HG03342 (cell line): ENCODE results near the gene SUGP2.

Experiments
- ATAC-seq: cut with Tn5 transposase; IDR thresholded peaks from one replicate; pipeline ENCODE4 v1.9.1; 2021; ENCODE audit warnings: mild to moderate bottlenecking, moderate library complexity; ENCODE audit not compliant: unreplicated experiment

SUGP2 gene

DNA sequence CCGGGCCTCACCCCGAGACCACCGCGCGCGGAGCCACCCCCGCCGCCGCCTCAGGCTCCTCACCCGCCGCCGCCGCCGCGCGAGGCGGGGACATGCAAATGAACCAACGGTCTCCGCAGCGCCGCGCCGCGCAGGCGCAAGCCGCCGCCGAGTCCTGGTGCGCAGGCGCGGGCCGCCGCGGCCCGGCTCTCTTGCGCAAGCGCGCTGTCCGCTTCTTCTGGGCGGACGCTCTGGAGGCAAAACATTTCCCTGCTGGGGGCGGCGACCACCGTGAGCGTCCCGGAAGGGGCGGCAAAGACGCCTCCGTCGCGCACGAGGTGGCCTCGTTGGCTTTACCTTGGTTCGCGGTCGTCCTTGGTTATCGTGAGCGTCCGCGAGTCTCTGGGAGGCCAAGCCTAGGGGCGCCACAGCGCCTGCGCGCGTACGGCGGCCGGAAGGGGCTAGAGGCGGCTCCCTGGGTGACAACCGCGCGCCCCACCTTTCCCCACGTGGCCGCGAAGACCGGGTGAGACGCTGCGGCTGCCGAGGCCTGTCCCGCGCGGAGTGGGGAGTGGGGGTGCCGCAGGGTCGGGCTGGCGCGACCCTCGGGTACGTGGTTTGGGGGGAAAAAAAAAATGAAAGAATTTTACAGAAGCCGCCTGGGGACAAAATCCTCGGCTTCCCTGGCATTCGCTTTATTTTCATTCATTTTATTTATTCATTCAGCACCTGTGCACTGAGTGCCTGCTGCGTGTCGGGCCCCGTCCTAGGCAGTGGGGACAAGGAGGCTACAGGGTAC is at the start of gene SUGP2, which contains the start of gene ARMC6:
Gene SUGP2, minus strand, starts transcription at position 92 of the 778 bp plus-strand sequence. CDS start 2,446 bp downstream, outside the sequence.
Gene ARMC6, plus strand, starts transcription at position 178 of the 778 bp plus-strand sequence. CDS start 607 bp downstream, outside the sequence.
- ATAC-seq, result peak; percentile 70

DNA sequence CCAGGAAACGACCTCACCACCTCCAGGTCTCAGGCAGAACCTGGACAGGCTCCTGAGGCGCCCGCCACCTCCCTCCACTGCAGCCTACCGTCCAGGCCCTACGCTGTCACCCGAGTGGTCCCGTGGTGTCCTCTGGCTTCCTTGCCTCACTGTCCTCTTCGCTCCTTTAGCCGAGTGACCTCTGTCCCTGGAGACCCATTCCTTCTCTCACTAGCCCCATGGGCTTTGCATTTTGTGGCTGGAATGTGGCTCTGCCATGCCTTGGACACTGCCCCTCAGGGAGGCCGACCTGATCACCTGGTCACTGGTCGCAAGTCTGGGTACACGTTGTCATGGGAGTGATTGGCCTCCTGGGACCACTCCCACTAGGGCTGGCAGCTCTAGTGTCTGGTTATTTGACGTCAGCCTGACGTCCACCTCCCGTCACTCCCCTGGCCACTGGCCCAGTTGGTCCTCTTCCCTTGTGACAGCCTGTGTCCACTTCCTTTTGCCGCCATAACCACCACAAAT is 48.4 kb upstream of the SUGP2 start:
- ATAC-seq, result no peak

DNA sequence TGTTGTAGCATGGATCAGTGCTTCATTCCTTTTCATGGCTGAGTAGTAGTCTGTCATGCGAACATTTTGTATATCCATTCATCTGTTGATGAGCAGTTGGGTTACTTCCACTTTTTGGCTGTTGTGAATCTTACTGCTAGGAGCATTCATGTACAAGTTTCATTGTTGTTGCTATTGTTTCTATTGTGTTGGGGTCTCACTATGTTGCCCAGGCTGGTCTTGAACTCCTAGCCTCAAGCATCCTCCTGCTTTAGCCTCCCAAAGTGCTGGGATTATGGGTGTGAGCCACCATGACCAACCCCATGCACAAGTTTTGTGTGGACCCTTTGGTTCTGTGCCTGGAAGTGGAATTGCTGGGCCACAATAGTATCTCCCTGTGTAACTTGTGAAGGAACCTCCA is 46.3 kb upstream of the SUGP2 start:
- ATAC-seq, result no peak

DNA sequence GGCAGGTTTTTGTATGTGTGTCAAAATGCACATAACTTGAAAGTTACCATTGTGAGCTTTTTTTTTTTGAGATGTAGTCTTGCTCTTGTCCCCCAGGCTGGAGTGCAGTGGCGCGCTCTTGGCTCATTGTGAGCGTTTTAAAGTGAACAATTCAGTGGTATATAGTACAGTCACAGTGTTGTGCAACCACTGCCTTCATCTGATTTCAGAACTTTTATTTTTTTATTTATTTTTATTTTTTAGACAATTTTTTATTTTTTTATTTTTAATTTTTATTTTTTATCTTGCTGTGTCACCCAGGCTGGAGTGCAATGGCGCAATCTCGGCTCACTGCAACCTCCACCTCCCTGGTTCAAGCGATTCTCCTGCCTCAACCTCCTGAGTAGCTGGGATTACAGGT is 45.5 kb upstream of the SUGP2 start:
- no peak for ATAC-seq

DNA sequence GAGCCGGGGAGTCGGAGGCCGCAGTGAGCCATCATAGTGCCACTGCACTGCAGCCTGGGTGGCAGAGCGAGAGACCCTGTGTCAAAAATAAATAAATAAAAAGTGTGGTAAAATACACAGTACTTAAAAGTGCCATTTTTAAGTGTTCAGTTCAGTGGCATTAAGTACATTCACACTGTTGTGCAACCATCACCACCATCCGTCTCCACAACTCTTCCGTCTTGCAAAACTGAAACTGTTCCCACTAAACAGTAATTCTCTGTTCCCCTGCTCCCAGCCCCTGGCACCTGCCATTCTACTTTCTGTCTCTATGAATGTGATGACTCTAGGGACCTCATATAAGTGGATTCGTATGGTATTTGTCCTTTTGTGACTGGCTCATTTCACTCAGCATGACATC is 43.8 kb upstream of the SUGP2 start:
- no peak for ATAC-seq

DNA sequence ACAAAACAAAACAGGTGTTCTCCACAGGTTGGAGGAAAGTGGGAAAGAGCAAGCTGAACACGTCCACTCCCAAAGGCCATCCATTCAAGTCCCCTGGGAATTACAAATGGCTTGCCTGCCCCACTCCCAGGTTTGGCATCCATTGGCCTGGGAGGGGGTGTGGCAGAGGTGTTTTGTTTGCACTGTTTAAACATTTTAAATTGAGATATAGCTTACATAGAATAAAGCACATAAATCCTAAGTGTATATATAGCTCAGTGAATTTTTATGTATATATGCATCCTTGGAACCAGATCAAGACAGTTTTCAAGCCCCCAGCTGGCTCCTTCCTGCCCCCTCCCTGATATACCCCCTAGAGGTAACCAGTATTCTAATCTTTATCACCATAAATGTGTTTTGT is 43.2 kb upstream of the SUGP2 start:
- no peak for ATAC-seq

DNA sequence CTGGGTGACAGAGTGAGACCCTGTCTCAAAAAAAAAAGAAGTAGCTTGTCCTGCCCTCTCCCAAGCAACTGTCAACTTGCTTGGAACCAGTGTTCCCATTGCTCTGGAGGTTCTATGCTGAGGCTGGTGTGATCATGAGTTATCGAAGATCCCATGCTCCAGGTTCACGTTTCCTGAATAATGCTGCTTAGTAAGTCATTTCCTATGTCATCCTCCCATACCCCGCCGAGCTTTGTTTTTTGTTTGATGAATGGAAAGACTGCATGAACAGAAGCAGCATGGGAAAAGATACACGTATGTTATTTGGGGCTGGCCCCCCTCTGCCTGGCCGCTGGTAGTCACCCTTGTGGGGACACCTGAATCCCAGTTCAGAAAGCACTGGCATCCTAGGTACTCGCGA is 41.8 kb upstream of the SUGP2 start:
- ATAC-seq, result no peak

DNA sequence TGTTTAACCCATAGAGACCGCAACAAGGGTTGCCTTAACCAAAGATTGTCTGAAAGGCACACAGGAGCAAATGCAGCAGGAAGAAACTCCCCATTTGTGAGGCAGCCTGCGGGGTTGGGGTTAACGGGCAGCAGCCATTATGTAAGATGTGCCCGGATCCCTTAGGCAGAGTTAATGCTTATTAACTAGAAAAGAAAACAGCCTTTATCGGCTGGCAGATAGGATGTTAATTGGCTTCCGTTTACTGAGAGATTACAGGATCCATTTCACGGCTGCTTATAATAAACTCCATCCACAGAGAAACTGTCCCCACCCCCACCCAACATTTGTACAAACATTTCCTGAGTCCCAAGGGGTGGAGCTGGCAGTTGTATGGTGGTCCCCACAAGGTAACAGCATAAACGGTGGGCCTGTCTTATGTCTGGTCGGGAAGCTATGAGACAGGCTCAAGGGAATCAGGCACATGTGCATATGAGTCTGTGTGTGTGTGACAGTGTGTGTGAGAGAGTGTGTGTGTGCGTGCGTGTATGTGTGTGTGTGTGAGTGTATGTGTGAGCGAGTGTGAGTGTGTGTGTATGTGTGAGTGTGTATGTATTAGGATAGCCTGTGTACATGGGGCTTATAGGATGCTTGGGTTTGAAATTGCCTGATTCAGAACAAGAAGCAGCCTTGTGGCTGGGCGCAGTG is 41.0 kb upstream of the SUGP2 start:
- no peak for ATAC-seq

DNA sequence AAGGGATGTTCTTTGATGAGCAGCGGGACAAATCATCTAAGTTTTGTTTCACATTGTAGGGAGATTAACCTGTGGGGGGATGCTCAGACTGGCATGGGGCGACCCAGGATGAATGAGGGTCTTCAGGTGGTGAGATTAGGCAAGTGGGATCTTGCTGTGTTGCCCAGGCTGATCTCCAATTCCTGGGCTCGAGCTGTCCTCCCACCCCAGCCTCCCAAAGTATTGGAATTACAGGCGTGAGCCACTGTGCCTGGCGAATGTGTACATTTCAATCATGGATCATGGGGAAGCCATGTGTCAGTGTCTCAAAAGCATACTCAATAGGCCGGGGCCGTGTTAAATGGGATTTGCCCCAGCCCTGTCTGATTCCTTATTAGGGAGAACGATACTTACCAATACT is 38.6 kb upstream of the SUGP2 start:
- ATAC-seq, result no peak

DNA sequence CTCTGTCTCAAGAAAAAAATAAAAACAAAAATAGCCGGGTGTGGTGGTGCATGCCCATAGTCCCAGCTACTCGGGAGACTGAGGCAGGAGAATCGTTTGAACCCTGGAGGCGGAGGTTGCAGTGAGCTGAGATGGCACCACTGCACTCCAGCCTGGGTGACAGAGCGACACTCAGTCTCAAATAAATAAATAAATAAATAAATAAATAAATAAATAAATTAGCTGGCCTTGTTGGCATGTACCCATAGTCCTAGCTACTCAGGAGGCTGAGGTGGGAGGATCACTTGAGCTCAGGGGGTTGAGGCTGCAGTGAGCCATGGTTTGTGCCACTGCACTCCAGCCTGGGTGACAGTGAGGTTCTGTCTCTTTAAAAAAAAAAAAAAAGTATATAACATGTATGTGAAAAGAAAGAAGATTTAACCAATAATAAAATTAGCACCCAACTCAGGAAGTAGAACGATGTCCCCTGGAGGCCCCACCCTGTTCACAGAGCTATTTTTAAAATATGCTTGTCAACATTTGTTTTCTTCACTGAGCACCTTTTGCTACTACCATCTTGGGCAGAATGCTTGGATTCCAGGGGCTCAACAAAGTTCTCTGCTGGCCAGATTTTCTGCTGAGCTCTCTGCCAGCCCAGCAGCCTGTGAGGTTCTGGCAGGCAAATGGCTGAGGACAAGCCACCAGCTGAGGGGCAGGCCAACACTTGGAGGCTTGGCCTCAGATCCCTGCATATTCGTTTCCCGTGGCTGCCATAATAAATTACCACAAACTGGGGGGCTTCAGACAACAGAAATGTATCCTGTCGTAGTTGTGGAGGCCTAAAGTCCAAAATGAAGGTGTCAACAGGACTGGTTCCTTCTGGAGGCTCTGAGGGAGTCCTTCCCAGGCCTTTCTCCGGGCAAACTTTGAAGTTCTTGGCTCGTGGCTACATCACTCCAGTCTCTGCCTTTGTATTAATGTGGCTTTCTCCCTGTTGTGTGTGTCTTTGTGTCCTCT is 35.6 kb upstream of the SUGP2 start:
- ATAC-seq, result no peak

DNA sequence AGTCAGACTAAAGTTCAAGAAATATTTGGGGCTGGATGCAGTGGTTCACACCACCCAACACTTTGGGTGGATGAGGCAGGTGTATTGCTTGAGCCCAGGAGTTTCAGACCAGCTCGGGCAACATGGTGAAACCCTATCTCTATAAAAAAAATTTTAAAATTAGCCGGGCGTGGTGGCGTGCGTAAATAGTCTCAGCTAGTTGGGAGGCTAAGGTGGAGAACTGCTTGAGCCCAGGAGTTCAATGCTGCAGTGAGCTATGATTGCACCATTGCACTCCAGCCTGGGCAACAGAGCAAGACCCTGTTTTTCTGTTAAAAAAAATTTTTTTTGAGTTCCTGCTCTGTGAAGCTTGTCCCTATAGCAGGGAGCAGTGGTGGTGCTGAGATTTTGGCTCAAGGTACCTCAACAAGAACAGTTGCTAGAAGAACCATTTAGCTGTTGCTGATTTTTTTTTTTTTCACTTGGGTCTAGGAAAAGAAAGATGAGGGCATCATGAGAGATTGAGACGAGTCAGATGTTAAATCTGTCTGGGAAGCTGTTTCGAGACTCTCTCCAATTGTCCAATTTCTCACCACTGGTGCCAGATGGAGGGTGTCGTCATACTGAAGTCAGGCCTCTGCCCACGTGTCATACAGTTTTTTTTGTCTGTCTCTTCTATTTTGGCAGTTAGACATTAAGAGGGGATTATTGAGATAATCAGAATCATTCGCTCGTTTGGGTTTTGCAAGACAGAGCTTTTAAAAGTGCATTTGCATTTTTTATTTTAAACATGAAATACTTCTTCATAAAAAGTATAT is 34.2 kb upstream of the SUGP2 start:
- ATAC-seq, result no peak

DNA sequence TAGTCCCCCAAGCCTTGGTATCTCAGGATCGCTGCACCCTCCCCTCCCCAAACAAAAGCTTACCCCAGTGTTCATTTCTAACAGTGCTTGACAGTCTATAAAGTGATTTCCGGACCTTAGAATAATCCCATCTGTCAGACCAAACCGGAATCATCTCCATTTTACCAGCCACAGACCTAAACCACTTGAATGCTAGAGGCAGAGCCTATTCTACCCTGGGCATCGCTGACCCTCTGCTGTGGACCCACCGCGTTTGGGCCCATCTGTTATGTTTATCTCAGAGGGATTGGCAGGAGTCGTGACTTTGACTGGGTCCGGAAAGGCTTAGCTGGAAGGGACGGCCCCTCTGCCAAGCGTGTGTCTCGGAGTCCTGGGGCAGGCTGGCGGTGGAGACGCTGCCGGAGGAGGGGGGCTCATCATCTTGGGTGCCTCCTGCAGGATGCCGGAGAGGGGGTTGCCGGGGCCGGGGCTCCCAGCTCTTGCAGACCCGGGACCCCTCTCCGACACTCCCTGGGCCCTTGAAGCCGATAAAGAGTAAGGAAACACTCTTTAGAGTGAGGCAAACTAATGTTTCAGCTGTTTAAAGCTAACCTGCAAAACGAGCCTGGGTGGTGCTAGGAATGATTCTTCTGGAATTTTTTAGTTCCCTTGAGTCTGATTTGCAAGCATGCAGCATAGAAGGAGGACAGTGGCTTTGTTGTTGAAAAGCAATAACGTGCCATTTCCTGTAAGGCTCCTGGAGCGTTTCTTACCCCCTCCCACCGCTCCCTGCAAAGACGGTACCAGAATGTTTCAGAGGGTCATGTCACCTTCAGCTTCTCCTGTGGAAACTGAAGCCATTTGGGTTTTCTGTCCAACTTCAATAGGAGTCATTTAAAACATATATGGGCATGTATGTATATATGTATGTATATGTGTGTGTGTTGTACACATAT is 31.8 kb upstream of the SUGP2 start:
- ATAC-seq, result no peak

DNA sequence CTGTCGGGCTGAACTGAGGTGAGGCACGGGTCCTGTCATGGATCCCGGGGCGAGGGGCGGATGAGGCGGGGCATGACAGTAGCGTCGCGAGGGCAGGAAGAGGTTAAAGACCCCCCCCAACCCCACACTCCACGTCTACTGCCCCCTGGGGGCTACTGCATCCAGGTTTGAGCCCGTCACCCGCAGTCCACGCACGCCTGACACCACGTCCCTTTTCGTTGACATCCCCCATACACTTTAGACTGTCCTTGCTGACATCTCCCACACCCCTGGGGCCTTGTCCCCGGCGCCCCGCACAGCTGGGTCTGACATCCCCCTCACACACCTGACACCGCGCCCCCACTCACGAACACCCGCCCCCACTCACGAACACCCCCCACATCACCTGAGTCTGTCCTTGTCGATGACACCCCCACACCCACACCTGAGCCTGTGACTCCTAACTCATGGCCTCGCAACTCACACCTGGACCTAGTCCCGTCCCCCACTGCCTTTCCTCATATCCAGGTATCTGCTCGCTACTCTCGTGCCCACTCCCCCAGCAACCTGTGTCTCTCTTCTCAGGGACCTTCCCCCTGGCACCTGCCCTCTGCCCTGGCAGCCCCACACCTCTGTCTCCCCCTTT is 30.9 kb upstream of the SUGP2 start:
- ATAC-seq, result no peak

DNA sequence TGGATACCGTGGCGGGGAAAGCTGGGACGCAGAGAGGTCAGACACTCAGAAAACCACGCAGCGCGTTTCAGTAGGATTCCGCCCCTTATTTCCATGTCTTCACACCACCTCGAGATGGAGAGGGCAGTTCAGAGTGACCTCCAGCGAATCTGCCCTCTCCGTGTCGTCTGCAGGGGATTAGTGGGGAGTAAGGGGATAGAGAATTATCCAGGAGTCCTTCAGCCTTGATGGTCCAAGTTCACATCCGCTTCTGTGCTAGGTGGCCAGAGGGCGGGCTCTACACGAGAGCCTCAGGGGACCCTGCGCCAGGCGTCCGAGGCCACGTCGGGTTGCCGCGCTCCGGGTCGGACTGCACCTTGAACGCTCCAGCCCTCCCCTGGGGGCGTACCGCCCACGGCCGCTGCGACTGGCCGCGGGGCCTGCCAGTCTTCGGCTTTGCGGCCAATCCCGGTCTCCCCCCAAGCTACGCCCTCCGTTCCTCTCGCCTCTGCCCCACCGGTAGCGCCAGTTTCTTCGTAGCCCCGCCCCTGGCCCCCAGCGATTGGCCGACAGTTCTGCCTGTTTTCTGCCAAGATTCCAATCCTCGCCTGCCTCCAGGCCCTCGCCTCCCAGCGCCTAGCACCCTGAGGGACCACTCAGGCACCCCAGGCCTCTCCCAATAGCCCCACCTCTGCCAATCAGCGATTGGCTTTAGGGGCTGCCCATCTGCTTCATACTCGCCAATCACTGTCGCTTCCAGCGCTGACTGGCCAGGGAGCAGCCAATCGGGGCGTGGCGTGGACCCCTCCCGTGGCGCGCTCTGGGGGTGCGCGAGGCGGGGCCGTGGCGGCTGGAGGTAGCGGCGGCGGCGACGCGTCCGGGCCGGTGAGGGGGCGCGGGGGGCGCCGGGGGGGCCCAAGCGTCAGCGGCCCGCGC is 30.1 kb upstream of the SUGP2 start, which contains the start of gene SLC25A42:
Gene SLC25A42, plus strand, starts transcription at position 812 of the 915 bp plus-strand sequence. CDS start 32,131 bp downstream, outside the sequence.
- peak; percentile 87 for ATAC-seq

DNA sequence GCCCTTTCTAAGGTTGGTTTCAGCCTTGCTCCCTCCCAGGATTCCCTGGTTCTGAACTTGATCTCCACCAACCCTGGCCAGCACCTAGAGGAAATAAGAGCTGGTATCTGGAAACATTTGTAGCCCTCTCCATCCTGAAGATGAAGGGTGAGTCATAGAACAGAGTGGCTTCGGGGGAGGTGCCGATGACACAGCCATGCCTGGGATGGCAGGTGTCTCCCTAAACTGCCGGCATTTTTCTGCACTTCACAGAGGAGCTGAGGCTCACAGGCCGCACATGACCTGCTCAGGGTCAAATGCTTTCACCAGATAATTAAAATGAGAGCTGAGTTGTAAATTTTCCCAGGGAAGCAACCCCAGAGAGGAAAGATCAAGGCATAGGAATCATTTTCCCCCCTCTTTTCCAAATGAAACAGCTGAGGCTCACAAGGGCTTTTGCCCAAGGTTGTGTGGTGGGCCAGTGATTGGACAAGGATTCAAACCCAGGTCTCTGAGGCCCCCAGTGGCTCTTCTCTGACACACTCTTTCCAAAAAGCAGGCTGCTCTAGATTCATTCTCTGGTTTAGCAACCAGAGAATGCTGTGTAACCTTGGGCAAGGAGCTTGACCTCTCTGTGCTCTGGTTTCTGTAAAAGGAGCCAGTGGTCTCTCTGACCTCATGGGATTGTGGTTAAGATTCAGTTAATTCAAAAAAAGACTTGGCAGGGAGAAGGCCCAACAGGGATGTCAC is 29.3 kb upstream of the SUGP2 start:
- no peak for ATAC-seq

DNA sequence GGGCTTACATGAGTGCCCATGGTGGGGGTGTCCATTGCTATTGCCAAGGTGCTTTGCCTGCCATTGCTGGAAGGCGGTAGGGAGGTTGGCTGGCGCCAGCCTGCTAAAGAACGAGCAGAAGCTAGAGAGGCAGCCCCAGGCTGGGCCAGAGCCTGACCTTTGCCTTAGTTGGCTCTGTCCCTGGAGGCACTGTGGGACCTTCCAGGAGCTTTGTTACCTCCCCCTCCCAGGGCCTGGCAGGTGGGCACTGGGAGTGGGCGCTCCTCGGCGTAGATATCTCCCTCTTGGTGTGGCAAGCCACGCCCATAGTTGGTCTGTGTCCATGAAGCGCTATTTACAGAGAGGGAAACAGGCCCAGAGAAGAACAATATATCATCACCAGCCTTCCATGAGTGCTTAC is 28.2 kb upstream of the SUGP2 start:
- ATAC-seq, result no peak
